CD14-positive monocyte (primary cell): ENCODE measurements around the gene SEMA3C. TPM values are rescaled to one million over a fixed set of nuclear protein-coding genes. Genes with fewer than 3 reads are reported as not detected.

Source experiments
- DNase-seq, 3 donors: peaks; one replicate each; pipeline ENCODE4 v3.0.0-alpha.2; 2011 to 2022
- H2AFZ ChIP-seq: 2 replicates; pipeline ENCODE4 v1.6.0; 2012; ENCODE audit warnings: mild to moderate bottlenecking, low read depth, low read length, inconsistent platforms; ENCODE audit not compliant: insufficient read depth, poor library complexity, severe bottlenecking
- H3K27ac ChIP-seq, 2 donors: 1 replicate in 1 of 2; 2 replicates in 1 of 2; pipeline ENCODE4 v1.5.1; 2012 to 2013; ENCODE audit warnings: low read length in 2 of 2, control low read depth in 1 of 2, inconsistent platforms in 1 of 2, low read depth in 1 of 2, mild to moderate bottlenecking in 1 of 2
- H3K27me3 ChIP-seq, 2 donors: one replicate each; pipeline versions ENCODE4 v1.6.0 to v1.6.1; 2011 to 2013; ENCODE audit warnings: low read length in 2 of 2; ENCODE audit not compliant: control insufficient read depth in 2 of 2, insufficient read depth in 2 of 2
- H3K36me3 ChIP-seq, 2 donors: replicated peaks in 1 of 2; 1 replicate in 1 of 2; 2 replicates in 1 of 2; pipeline versions ENCODE4 v1.5.1 to v1.6.1; 2012 to 2013; ENCODE audit warnings: low read length in 2 of 2, control low read depth in 1 of 2, inconsistent platforms in 1 of 2, mild to moderate bottlenecking in 1 of 2; ENCODE audit not compliant: insufficient read depth in 2 of 2, control insufficient read depth in 1 of 2
- H3K4me1 ChIP-seq, 2 donors: 1 replicate in 1 of 2; 2 replicates in 1 of 2; pipeline versions ENCODE4 v1.5.1 to v1.6.1; 2012 to 2013; ENCODE audit warnings: low read length in 2 of 2, control low read depth in 1 of 2, inconsistent platforms in 1 of 2, mild to moderate bottlenecking in 1 of 2, moderate library complexity in 1 of 2; ENCODE audit not compliant: insufficient read depth in 2 of 2, control insufficient read depth in 1 of 2
- H3K4me2 ChIP-seq: replicated peaks from 2 replicates; pipeline ENCODE3; 2012; ENCODE audit warnings: low read length, moderate library complexity, mild to moderate bottlenecking; ENCODE audit not compliant: poor library complexity, severe bottlenecking; ENCODE audit errors: extremely low read depth
- H3K4me3 ChIP-seq, 3 experiments: fragments of 200-600 bp in 1 of 3; sonication (generic) in 1 of 3; replicated peaks in 1 of 3; 1 replicate in 2 of 3; 2 replicates in 1 of 3; pipeline ENCODE4 v1.5.1; 2011 to 2013; ENCODE audit warnings: low read length in 3 of 3, mild to moderate bottlenecking in 3 of 3, control low read depth in 2 of 3, low read depth in 2 of 3, inconsistent platforms in 1 of 3, moderate library complexity in 1 of 3
- H3K79me2 ChIP-seq: 2 replicates; pipeline ENCODE4 v1.6.0; 2012; ENCODE audit warnings: mild to moderate bottlenecking, control low read depth, inconsistent platforms, low read length, moderate library complexity; ENCODE audit not compliant: insufficient read depth
- H3K9ac ChIP-seq: 2 replicates; pipeline ENCODE4 v1.6.0; 2017; ENCODE audit warnings: low read length, mild to moderate bottlenecking; ENCODE audit not compliant: insufficient read depth, poor library complexity, severe bottlenecking
- H3K9me3 ChIP-seq, 2 donors: replicated peaks in 1 of 2; 1 replicate in 1 of 2; 2 replicates in 1 of 2; pipeline versions ENCODE4 v1.5.1 to v1.6.1; 2012 to 2013; ENCODE audit warnings: low read length in 2 of 2, control low read depth in 1 of 2; ENCODE audit not compliant: control insufficient read depth in 1 of 2, insufficient read depth in 1 of 2
- H4K20me1 ChIP-seq: 2 replicates; pipeline ENCODE4 v1.6.0; 2012; ENCODE audit warnings: mild to moderate bottlenecking, low read length, control low read depth, moderate library complexity; ENCODE audit not compliant: insufficient read depth
- H3K27ac Mint-ChIP-seq, 7 donors: one replicate each; pipeline ENCODE4 v1.8.0; 2020; ENCODE audit warnings: mild to moderate bottlenecking in 7 of 7, mixed read lengths in 7 of 7, moderate library complexity in 6 of 7, inconsistent platforms in 2 of 7
- H3K27me3 Mint-ChIP-seq, 3 donors: one replicate each; pipeline ENCODE4 v1.8.0; 2021 to 2022; ENCODE audit warnings: low read depth in 3 of 3, mild to moderate bottlenecking in 3 of 3, mixed read lengths in 3 of 3, moderate library complexity in 3 of 3, inconsistent platforms in 1 of 3
- H3K36me3 Mint-ChIP-seq, 2 donors: one replicate each; pipeline ENCODE4 v1.8.0; 2020; ENCODE audit warnings: mixed read lengths in 2 of 2, inconsistent platforms in 1 of 2, mild to moderate bottlenecking in 1 of 2
- H3K4me1 Mint-ChIP-seq: one replicate; pipeline ENCODE4 v1.8.0; 2020; ENCODE audit warnings: mild to moderate bottlenecking, mixed read lengths
- H3K4me3 Mint-ChIP-seq, 2 donors: one replicate each; pipeline ENCODE4 v1.8.0; 2020; ENCODE audit warnings: mild to moderate bottlenecking in 2 of 2, mixed read lengths in 2 of 2, moderate library complexity in 1 of 2
- H3K9me3 Mint-ChIP-seq, 7 donors: one replicate each; pipeline ENCODE4 v1.8.0; 2020 to 2022; ENCODE audit warnings: mixed read lengths in 7 of 7, mild to moderate bottlenecking in 6 of 7, moderate library complexity in 6 of 7, inconsistent platforms in 2 of 7
- WGBS: methylation state at CpG from one replicate; pipeline ENCODE4 v1.1.5; 2013; ENCODE audit warnings: missing lambda C conversion rate; ENCODE audit not compliant: insufficient coverage; 5-methylcytosine and 5-hydroxymethylcytosine counted together
- intact Hi-C, 2 donors: fragments of 100-400 bp; cut with micrococcal nuclease; formaldehyde crosslinking; loops; one replicate each; pipeline versions ENCODE4 v1.15.0 to v1.15.1; 2023
- polyA plus RNA-seq, 3 donors: library from polyadenylated mRNA; depleted of rRNA in 1 of 3; unstranded in 2 of 3; stranded (reverse) in 1 of 3; fragments of 300-500 nt in 2 of 3; fragments of >200 nt in 1 of 3; fragmentation: Illumina TruSeq in 2 of 3; gene quantifications; 1 replicate in 2 of 3; 2 replicates in 1 of 3; pipeline ENCODE4 v1.2.3, GENCODE V29; 2012 to 2021
- TF ChIP-seq, protein P1 (sequence below): fragments of 200-600 bp; IDR thresholded peaks from one replicate; pipeline ENCODE4 v1.8.0; 2022; ENCODE audit warnings: antibody characterized with exemption, mild to moderate bottlenecking

SEMA3C gene
- polyA plus RNA-seq, 3 donors, result 7.2 to 14.1 (median 13.7) TPM

DNA sequence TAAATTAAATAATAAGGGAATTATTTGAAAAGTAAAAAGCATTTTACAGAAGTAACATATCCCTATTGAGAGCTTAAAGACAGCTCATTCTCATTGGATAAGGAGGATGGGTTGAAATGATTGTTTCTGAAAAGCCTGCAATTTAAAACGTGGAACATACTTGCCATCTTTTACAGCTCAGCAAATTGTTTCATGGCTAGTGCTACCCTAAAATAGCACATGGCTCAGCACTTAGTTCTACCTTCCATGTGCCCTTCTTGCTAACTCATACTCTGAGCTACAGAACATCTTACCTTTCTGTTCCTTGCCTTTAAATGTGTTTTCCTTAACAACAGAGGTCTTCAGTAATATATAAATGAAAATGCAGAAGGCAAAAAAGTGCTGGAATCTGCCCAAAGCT lies 8.6 kb downstream of the SEMA3C start:
- no CpG with 5 or more reads among the region's 1 CpG for WGBS
- intact Hi-C loops, result loop anchor here in 1 of 2 donors (10.0 kb wide), 1 partner anchor 225 kb away; no protein-coding TSS in a partner anchor
- peaks cover 20 to 27% of the 10 kb centered on the region in 2 donors for H3K36me3 Mint-ChIP-seq
- H3K9me3 ChIP-seq, result no peaks in the 10 kb centered on the region
- peaks cover 0 to 2% of the 10 kb centered on the region in 2 donors for H3K27me3 ChIP-seq
- H4K20me1 ChIP-seq, result no peaks in the 10 kb centered on the region
- H3K4me1 Mint-ChIP-seq, result no peaks in the 10 kb centered on the region
- no peak overlapping the region for H3K9ac ChIP-seq
- no peaks in the 10 kb centered on the region for H3K79me2 ChIP-seq
- no peak for DNase-seq
- H3K4me3 ChIP-seq, result no peak overlapping the region
- H3K4me1 ChIP-seq, result no peaks in the 10 kb centered on the region
- TF ChIP-seq, protein P1, sequence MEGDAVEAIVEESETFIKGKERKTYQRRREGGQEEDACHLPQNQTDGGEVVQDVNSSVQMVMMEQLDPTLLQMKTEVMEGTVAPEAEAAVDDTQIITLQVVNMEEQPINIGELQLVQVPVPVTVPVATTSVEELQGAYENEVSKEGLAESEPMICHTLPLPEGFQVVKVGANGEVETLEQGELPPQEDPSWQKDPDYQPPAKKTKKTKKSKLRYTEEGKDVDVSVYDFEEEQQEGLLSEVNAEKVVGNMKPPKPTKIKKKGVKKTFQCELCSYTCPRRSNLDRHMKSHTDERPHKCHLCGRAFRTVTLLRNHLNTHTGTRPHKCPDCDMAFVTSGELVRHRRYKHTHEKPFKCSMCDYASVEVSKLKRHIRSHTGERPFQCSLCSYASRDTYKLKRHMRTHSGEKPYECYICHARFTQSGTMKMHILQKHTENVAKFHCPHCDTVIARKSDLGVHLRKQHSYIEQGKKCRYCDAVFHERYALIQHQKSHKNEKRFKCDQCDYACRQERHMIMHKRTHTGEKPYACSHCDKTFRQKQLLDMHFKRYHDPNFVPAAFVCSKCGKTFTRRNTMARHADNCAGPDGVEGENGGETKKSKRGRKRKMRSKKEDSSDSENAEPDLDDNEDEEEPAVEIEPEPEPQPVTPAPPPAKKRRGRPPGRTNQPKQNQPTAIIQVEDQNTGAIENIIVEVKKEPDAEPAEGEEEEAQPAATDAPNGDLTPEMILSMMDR, result no peak
- no peak overlapping the region for H3K27ac ChIP-seq
- H3K27me3 Mint-ChIP-seq, result no peaks in the 10 kb centered on the region
- peaks cover 4 to 21% of the 10 kb centered on the region in 2 donors for H3K36me3 ChIP-seq
- no peaks in the 10 kb centered on the region for H3K9me3 Mint-ChIP-seq
- no peak overlapping the region for H2AFZ ChIP-seq
- no peak overlapping the region for H3K4me2 ChIP-seq
- no peak overlapping the region for H3K27ac Mint-ChIP-seq
- no peak overlapping the region for H3K4me3 Mint-ChIP-seq

- H3K27ac ChIP-seq, result no peak overlapping the region
- Mint-ChIP-seq H3K9me3 (no peaks in the 10 kb centered on the region), H3K27me3 (no peaks in the 10 kb centered on the region), H3K36me3 (peaks cover 25 to 27% of the 10 kb centered on the region in 2 donors), H3K27ac (no peak overlapping the region), H3K4me3 (no peak overlapping the region), H3K4me1 (no peaks in the 10 kb centered on the region)
- no peak for DNase-seq
- H3K9ac ChIP-seq, result no peak overlapping the region
- no peaks in the 10 kb centered on the region for H3K4me1 ChIP-seq
- no peaks in the 10 kb centered on the region for H3K9me3 ChIP-seq
- peaks cover 0 to 2% of the 10 kb centered on the region in 2 donors for H3K27me3 ChIP-seq
- intact Hi-C loops, result no loop called here
- no peak overlapping the region for H3K4me3 ChIP-seq
- no peaks in the 10 kb centered on the region for H4K20me1 ChIP-seq
- H3K36me3 ChIP-seq, result peaks cover 0 to 21% of the 10 kb centered on the region in 2 donors
- no peaks in the 10 kb centered on the region for H3K79me2 ChIP-seq
- WGBS, result no CpG with 5 or more reads among the region's 6 CpGs
- TF ChIP-seq, protein P1, result no peak
- no peak overlapping the region for H3K4me2 ChIP-seq
- H2AFZ ChIP-seq, result no peak overlapping the region
Observed at GRCh38 chr7:80908360-80908797, 10.5 kb downstream of the SEMA3C start.
